ENCODE results near the gene WEE1. TPM values are rescaled to one million over a fixed set of nuclear protein-coding genes. Genes with fewer than 3 reads are reported as not detected.

Gene WEE1
- polyA plus RNA-seq, 2 of the 4 experiments (the other 2 are of a cell fraction), result 18.6 to 41.3 TPM

GRCh38 chr11:9561279-9561982 lies 12.0 kb upstream of the WEE1 start (continued):
- TF ChIP-seq HMGXB4 (CRISPR knock-in tag; IDR thresholded peaks at IDR 0.05; ENCODE audit: borderline replicate concordance) (no peak), E2F6 (IDR thresholded peaks at IDR 0.05; ENCODE audit: borderline replicate concordance, low read depth) (no peak)

- POLR2A ChIA-PET, result no interaction called here
- peaks cover 26% of the 10 kb centered on the region for H3K4me1 ChIP-seq
- no peak for FAIRE-seq
- ATAC-seq, result no peak
- TF ChIP-seq RNF2 (IDR thresholded peaks at IDR 0.05; ENCODE audit: borderline replicate concordance, low read depth) (no peak), CHD2 (IDR thresholded peaks at IDR 0.05; ENCODE audit: low read length, partially characterized antibody) (no peak)
- peaks cover 8% of the 10 kb centered on the region; the same call in 1 of the 3 replicates for H3K9me3 ChIP-seq
- no peak overlapping the region for H3K4me2 ChIP-seq
- H3K27ac ChIP-seq, result 0 out of 6 replicates have a peak overlapping the region, but pooled peaks of 1 of the 2 experiments have one; percentile 12
- no peak for DNase-seq (ENCODE audit: low read depth in 1 of 2, low spot score in 1 of 2)
- CTCF ChIA-PET, result interaction anchor here (1.0 to 7.2 kb wide), 4 partner anchors 9 to 56 kb away, joined by 3 to 33 read pairs (median 5); no protein-coding TSS in a partner anchor
- H3K4me3 ChIP-seq, result no peak overlapping the region
Measured at GRCh38 chr11:9562716-9563115, 10.8 kb upstream of the WEE1 start.

- Histone ChIP-seq H3K4me2 (no peak overlapping the region), H3K27ac (peak overlapping the region in 1 of 2 experiments; percentile 21; a peak in 2 of 6 replicates), H3K4me1 (peaks cover 31% of the 10 kb centered on the region), H3K9me3 (peaks cover 8% of the 10 kb centered on the region; the same call in 1 of the 3 replicates), H3K4me3 (no peak overlapping the region)
- TF ChIP-seq ESRRA (IDR thresholded peaks at IDR 0.05; ENCODE audit: borderline replicate concordance, low read length) (no peak), ELK1 (IDR thresholded peaks at IDR 0.05; ENCODE audit: low read depth, low read length) (no peak), CHD4 (IDR thresholded peaks at IDR 0.05; ENCODE audit: borderline replicate concordance) (no peak), KDM1A (IDR thresholded peaks at IDR 0.05; ENCODE audit: low read depth) (no peak), POLR2A (IDR thresholded peaks at IDR 0.05; ENCODE audit: low read length) (no peak), JUNB (IDR thresholded peaks at IDR 0.05) (no peak)
- ATAC-seq (no peak), DNase-seq (ENCODE audit: low read depth in 1 of 2, low spot score in 1 of 2) (no peak), FAIRE-seq (no peak)
- 100% methylated on average over 1 of the region's 1 CpG for WGBS (ENCODE audit: missing lambda C conversion rate)
- ChIA-PET CTCF (interaction anchor here (0.9 to 7.2 kb wide), 4 partner anchors 29 to 185 kb away, joined by 4 to 33 read pairs (median 5); no protein-coding TSS in a partner anchor), POLR2A (interaction anchor here (0.9 kb wide), 1 partner anchor 10 kb away, joined by 4 read pairs; the partner anchor contains the start of gene WEE1)
Measured at GRCh38 chr11:9563196-9563730, 10.2 kb upstream of the WEE1 start.

GRCh38 chr11:9565822-9566560 lies 7.5 kb upstream of the WEE1 start:
- ATAC-seq, result peak; percentile 91 to 97
- Histone ChIP-seq H3K4me1 (peaks cover 52% of the 10 kb centered on the region), H3K4me2 (peak overlapping the region; percentile 89), H3K9me3 (peaks cover 6% of the 10 kb centered on the region; the same call in 1 of the 3 replicates), H3K4me3 (peak overlapping the region; percentile 1; the same call in 1 of the 3 replicates), H3K27ac (peak overlapping the region; percentile 78 to 83)
- POLR2A ChIA-PET, result interaction anchor here (1.0 to 1.3 kb wide), 4 partner anchors 10 to 107 kb away, joined by 3 to 8 read pairs (median 4); partner anchors contain the start of gene ZNF143
- DNase-seq (ENCODE audit: low read depth in 1 of 2, low spot score in 1 of 2), result peak; percentile 93 to 99
- peak; percentile 93 for FAIRE-seq
- CTCF ChIA-PET, result interaction anchor here (1.1 to 7.2 kb wide), 7 partner anchors 16 to 59 kb away, joined by 3 to 33 read pairs (median 4); no protein-coding TSS in a partner anchor
- WGBS (ENCODE audit: missing lambda C conversion rate), result 1% methylated on average over 7 of the region's 7 CpGs
- TF ChIP-seq POLR2AphosphoS2 (conservative IDR thresholded peaks at IDR 0.05; ENCODE audit: low read length) (no peak), RAD21 (conservative IDR thresholded peaks at IDR 0.05 in 1 of 2, IDR thresholded peaks at IDR 0.05 in 1 of 2) (peak in 1 of 2 experiments; percentile 33; a peak in 1 of 5 replicates), CEBPB (IDR thresholded peaks at IDR 0.05) (peak in 1 of 2 experiments; percentile 61; a peak in 1 of 4 replicates), JUN (IDR thresholded peaks at IDR 0.05) (peak; percentile 82 to 88; a peak in 4 of 5 replicates), CHD2 (IDR thresholded peaks at IDR 0.05; ENCODE audit: low read length, partially characterized antibody) (peak; percentile 14), RNF2 (IDR thresholded peaks at IDR 0.05; ENCODE audit: borderline replicate concordance, low read depth) (no peak), BCL3 (IDR thresholded peaks at IDR 0.05) (peak; percentile 39; the same call in 1 of the 3 replicates), RCOR1 (IDR thresholded peaks at IDR 0.05; ENCODE audit: low read depth, low read length) (0 out of 2 replicates have a peak, but pooled peaks have one; percentile 66), CHD4 (IDR thresholded peaks at IDR 0.05; ENCODE audit: borderline replicate concordance) (no peak), MAX (IDR thresholded peaks at IDR 0.05) (peak; percentile 91), POLR2A (IDR thresholded peaks at IDR 0.05; ENCODE audit: low read length) (no peak), EP300 (IDR thresholded peaks at IDR 0.05) (peak; percentile 34 to 35; a peak in 2 of 5 replicates), ZFP36 (IDR thresholded peaks at IDR 0.05; ENCODE audit: borderline replicate concordance, partially characterized antibody) (peak; percentile 55)
